Measurements from ENCODE around the gene SORBS2.

GRCh38 chr4:185752872-185753271 lies 59.1 kb downstream of the SORBS2 start:
- no peak for TF ChIP-seq RAD21 (IDR thresholded peaks at IDR 0.05; ENCODE audit: low read depth)
- TF ChIP-seq EGR1 (IDR thresholded peaks at IDR 0.05; ENCODE audit: low read depth), result no peak
- TF ChIP-seq CTCF (IDR thresholded peaks at IDR 0.05 in 2 of 3, conservative IDR thresholded peaks at IDR 0.05 in 1 of 3; ENCODE audit: borderline replicate concordance in 1 of 3, insufficient read depth in 1 of 3, low read depth in 2 of 3, low read length in 2 of 3), result no peak
- no peak for TF ChIP-seq MAX (IDR thresholded peaks at IDR 0.05)
- no peak for TF ChIP-seq SIN3A (IDR thresholded peaks at IDR 0.05; ENCODE audit: low read depth)
- no peak for TF ChIP-seq REST (IDR thresholded peaks at IDR 0.05; ENCODE audit: low read depth)
- TF ChIP-seq FOSL1 (IDR thresholded peaks at IDR 0.05; ENCODE audit: low read depth), result no peak
- no peak for TF ChIP-seq EZH2 (IDR thresholded peaks at IDR 0.05)
